Measurements from ENCODE around the gene SDHAF4.
"Not testable (repeated sequence)": the region's sequence is repeated elsewhere in the genome, so short reads cannot be mapped to it uniquely, and the experiment has no call there.

Gene SDHAF4

GRCh38 chr6:70592391-70593117 lies 25.8 kb downstream of the SDHAF4 start:
- no peak for DNase-seq (ENCODE audit: low read depth, low spot score)

DNA sequence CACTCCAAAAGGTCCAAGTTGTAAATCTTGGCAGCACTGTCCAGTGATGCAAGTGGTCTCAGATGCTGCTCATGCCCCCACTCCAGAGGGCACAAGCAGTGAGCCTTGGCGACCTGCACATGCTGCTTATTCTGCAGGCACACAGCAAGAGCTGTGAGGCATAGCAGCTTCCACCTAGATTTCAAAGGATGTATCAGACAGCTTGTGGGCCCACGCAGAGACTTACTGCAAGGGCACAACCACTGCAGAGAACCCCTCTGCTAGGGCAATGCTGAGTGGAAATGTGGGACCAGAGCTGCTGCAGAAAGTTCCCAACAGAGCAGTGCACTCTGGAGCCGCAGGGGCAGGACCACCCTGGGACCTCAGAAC lies 26.4 kb downstream of the SDHAF4 start:
- DNase-seq (ENCODE audit: low read depth, low spot score), result no peak

GRCh38 chr6:70599187-70599586 lies 32.5 kb downstream of the SDHAF4 start:
- DNase-seq (ENCODE audit: low read depth, low spot score), result no peak

DNA sequence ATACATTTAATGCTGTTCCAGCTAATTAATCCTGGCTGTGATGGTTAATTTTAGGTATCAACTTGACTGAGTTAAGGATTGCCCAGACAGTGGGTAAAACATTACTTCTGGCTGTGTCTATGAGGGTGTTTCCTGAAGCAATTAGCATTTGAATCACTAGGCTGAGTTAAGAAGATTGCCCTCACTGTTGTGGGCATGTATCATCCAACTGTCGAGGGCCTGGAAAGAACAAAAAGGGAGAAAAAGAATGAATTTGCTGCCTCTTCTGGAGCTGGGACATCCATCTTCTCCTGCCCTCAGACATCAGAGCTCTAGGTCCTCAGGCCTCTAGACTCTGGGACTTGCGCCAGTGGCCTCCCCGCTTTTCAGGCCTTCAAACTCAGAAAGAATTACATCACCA lies 34.3 kb downstream of the SDHAF4 start:
- DNase-seq (ENCODE audit: low read depth, low spot score), result peak; percentile 12

DNA sequence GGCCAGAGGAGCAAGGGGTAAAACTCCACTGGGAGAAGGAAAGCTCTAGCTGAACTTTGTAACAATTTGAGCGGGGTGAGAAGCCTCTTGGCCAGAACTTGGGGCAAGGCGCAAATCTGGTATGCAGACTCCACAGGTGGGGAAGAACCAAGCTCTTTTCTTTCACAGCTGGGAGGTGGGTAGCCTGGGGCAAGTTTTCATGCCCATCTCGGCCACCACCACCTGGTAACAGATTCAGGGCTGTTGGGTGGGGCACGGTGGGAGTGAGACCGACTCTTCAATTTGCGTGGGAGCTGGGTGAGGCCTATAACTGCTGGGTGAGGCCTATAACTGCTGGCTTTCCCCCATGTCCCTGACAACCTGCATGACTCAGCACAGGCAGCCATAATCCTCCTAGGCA lies 37.5 kb downstream of the SDHAF4 start:
- DNase-seq (ENCODE audit: low read depth, low spot score), result peak; percentile 9

- DNase-seq (ENCODE audit: low read depth, low spot score), result not testable (repeated sequence)
Measured at GRCh38 chr6:70607371-70607770, 40.6 kb downstream of the SDHAF4 start.

- not testable (repeated sequence) for DNase-seq (ENCODE audit: low read depth, low spot score)
Measured at GRCh38 chr6:70609181-70609580, 42.5 kb downstream of the SDHAF4 start.

GRCh38 chr6:70616728-70617260 lies 50.1 kb downstream of the SDHAF4 start:
- DNase-seq (ENCODE audit: low read depth, low spot score), result no peak

DNA sequence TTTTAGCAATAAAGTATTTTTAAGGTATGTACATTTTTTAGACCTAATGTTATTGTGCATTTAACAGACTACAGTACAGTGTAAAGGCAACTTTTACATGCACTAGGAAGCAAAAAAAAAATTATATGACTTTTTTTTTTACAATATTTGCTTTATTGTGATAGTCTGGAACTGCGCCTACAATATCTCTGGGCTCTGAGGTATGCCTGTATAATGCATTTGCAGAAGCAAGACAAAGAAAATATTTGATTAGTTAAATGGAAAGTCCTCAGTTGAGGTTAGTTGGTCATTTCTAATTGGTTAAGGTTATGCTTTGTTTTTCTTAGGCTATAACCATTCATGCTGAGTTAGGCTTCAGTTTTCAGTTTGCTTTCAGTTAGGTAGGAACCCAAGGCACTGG lies 54.0 kb downstream of the SDHAF4 start:
- no peak for DNase-seq (ENCODE audit: low read depth, low spot score)

DNA sequence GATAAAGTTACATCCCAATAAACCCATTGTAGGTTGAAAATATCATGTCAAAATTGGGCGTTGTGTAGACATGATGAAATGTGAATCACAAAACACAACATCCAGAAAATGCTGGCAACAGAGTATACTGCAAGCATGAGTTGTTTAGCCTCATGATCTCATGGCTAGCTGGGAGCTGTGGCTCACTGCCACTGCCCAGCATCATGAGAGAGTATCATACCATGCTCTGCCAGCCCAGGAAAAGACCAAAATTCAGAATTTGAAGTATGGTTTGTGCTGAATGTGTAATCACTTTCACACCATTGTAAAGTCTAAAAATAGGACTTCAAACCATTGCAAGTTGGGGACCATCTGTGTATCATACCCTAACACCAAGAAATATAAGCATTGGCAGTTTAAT lies 55.7 kb downstream of the SDHAF4 start:
- no peak for DNase-seq (ENCODE audit: low read depth, low spot score)

- DNase-seq (ENCODE audit: low read depth, low spot score), result no peak
Measured at GRCh38 chr6:70625436-70625835, 58.7 kb downstream of the SDHAF4 start.

DNA sequence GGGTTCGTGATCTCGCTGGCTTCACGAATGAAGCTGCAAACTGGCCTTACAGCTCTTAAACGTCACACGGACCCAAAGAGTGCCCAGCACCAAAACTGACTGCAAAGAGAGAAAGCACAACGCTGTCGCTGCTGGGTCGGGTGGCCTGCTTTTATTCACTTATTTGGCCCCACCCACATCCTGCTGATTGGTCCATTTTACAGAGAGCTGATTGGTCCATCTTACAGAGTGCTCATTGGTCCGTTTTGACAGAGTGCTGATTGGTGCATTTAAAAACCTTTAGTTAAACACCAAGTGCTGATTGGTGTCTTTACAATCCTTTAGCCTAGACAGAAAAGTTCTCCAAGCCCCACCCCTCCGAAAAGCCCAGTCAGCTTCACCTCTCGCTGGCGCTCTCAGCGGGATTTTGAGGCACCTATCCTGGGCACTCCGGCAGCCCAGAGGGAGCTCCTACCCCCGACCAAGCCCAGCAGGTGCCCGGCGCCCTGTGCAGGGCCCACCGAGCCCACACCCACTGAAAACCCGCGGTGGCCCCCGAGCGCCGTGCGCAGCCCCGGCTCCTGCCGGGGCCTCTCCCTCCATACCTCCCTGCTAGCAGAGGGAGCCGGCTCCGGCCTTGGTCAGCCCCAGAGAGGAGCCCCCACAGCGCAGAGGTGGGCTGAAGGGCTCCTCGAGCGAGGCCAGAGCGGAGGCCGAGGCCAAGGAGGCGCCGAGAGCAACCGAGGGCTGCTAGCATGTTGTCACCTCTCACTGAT lies 60.9 kb downstream of the SDHAF4 start:
- DNase-seq (ENCODE audit: low read depth, low spot score), result no peak

- DNase-seq (ENCODE audit: low read depth, low spot score), result no peak
Measured at GRCh38 chr6:70629929-70630328, 63.2 kb downstream of the SDHAF4 start.

DNA sequence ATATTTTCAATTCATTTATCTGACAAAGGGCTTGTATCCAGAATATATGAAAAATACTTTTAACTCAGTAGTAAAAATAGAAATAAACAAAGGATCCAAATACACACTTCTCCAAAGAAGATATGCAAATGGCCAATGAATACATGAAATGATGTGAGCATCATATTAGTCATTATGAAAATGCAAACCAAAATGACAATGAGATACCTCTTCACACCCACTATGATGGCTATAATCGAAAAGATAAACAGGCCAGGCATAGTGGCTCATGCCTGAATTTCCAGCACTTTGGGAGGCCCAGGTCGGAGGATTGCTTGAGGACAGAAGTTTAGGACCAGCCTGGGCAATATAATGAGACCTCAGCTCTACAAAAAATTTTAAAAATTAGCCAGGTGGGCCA lies 67.1 kb downstream of the SDHAF4 start:
- DNase-seq (ENCODE audit: low read depth, low spot score), result no peak

DNA sequence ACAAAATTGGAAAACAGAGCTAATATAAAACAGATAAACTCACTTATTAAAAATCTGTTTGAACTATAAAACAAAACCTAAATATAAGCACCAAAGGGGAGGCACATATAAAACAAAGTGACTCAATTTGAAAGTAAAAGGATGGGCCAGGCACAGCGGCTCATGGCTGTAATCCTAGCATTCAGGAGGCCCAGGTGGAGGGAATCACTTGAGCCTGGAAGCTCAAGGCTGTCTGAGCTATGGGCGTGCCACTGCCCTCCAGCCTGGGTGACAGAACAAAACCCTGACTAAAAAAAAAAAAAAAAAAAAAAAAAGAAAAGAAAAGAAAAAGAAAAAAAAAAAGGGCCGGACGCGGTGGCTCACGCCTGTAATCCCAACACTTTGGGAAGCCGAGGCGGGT lies 69.9 kb downstream of the SDHAF4 start:
- no peak for DNase-seq (ENCODE audit: low read depth, low spot score)

DNA sequence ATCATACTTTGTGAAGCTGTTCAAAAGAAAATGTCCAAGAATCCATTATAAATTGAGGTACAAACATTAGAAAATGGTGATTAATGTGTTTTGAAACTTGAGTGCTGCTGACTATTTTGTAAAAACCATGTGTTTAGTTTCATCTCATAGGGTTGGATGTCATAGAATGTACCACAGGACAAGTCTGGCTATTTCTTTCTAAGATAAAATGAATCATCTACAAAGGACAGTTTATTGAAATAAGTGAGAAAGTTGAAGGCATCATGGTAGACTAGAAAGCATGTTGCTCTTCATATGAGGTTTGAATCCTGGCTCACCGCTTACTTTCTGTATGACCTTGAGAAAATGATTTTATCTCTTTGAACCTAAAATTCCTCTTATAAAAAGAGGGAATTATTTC lies 71.7 kb downstream of the SDHAF4 start:
- DNase-seq (ENCODE audit: low read depth, low spot score), result no peak
